ENCODE measurements around the gene LRRC37B.
"Not testable (repeated sequence)": the region's sequence is repeated elsewhere in the genome, so short reads cannot be mapped to it uniquely, and the experiment has no call there.

GRCh38 chr17:32033812-32034211 lies 26.6 kb downstream of the LRRC37B start:
- not testable (repeated sequence) for TF ChIP-seq POLR2A, CTCF (IDR thresholded peaks at IDR 0.05)
